Neural cell (in vitro differentiated cells): ENCODE results near the gene SLFN13.
"Not testable (repeated sequence)": the region's sequence is repeated elsewhere in the genome, so short reads cannot be mapped to it uniquely, and the experiment has no call there.

Source experiments
- CTCF ChIP-seq: fragments of 450-650 bp; IDR thresholded peaks from 2 replicates; pipeline ENCODE4 v1.5.1; 2014; ENCODE audit warnings: antibody characterized with exemption, mild to moderate bottlenecking, moderate library complexity; ENCODE audit not compliant: poor library complexity, severe bottlenecking
- POLR2AphosphoS5 ChIP-seq: IDR thresholded peaks from 2 replicates; pipeline ENCODE4 v1.6.1; 2012
- REST ChIP-seq: IDR thresholded peaks from 2 replicates; pipeline ENCODE4 v1.6.1; 2012; ENCODE audit warnings: borderline replicate concordance
- TAF1 ChIP-seq: IDR thresholded peaks from 2 replicates; pipeline ENCODE4 v1.6.1; 2012; ENCODE audit warnings: low read depth

DNA sequence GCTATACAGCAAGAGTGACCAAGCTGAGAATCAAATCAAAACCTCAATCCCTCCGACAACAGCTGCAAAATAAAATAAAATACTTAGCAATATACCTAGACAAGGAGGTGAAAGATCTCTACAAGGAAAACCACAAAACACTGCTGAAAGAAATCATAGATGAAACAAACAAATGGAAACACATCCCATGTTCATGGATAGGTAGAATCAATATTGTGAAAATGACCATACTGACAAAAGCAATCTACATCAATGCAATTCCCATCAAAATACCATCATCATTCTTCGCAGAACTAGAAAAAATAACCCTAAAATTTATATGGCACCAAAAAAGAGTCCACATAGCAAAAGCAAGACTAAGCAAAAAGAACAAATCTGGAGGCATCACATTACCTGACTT lies 33.9 kb downstream of the SLFN13 start:
- not testable (repeated sequence) for TF ChIP-seq CTCF, POLR2AphosphoS5, TAF1, REST
